Keratinocyte (primary cell): ENCODE measurements around the gene USP49.

Experiments used
- CTCF ChIP-seq, 3 experiments: IDR thresholded peaks in 1 of 3; conservative IDR thresholded peaks in 1 of 3; optimal IDR thresholded peaks in 1 of 3; 2 replicates in 2 of 3; 3 replicates in 1 of 3; pipeline versions ENCODE3 to v1.5.1; 2011; ENCODE audit warnings: low read length in 3 of 3, mild to moderate bottlenecking in 3 of 3, moderate library complexity in 2 of 3, control low read depth in 1 of 3, inconsistent platforms in 1 of 3; ENCODE audit not compliant: insufficient read depth in 2 of 3; ENCODE audit errors: extremely low read depth in 1 of 3
- EZH2 ChIP-seq: IDR thresholded peaks from one replicate; pipeline ENCODE4 v1.6.1; 2012; ENCODE audit warnings: inconsistent platforms, mild to moderate bottlenecking, low read length, moderate library complexity

DNA sequence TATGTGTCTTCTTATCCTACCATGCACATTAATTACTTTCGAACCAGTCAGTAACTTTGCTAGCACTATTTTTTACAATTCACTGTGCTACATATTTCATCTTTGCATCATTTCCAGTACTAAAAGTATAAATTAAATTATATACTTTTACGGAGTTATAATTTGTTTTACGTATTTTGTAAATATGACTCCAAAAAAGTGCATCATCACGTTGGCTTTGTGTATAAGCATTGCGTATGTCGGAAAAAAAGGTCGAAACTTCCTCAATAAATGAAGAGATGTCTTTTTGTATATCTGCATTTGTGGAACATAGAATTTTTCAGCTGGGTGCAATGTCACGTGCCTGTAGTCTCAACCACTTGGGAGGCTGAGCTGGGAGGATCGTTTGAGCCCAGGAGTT lies 52.0 kb downstream of the USP49 start:
- no peak for TF ChIP-seq CTCF (optimal IDR thresholded peaks at IDR 0.05 in 1 of 3, IDR thresholded peaks at IDR 0.05 in 1 of 3, conservative IDR thresholded peaks at IDR 0.05 in 1 of 3; ENCODE audit: extremely low read depth in 1 of 3, insufficient read depth in 2 of 3, low read length in 3 of 3)
- no peak for TF ChIP-seq EZH2
